Measurements from ENCODE around the gene TXNDC16.

DNA sequence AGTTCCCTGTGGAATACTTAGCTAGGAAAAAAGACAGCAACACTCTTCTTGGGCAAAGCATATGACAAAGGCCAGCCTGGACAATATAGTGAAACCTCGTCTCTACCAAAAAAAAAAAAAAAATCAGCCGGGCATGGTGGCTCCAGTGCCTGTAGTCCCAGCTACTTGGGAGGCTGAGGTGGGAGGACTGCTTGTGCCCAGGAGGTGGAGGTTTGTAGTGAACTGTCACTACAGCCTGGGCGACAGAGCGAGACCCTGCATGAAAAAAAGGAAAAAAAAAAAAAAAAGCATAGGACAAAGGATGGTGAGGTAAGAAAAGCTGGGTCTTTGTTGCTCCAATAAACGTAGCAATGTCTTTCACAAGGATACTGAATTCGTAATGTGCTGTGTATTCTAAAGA is 1.1 kb downstream of the TXNDC16 start:
- TF ChIP-seq, protein P1, sequence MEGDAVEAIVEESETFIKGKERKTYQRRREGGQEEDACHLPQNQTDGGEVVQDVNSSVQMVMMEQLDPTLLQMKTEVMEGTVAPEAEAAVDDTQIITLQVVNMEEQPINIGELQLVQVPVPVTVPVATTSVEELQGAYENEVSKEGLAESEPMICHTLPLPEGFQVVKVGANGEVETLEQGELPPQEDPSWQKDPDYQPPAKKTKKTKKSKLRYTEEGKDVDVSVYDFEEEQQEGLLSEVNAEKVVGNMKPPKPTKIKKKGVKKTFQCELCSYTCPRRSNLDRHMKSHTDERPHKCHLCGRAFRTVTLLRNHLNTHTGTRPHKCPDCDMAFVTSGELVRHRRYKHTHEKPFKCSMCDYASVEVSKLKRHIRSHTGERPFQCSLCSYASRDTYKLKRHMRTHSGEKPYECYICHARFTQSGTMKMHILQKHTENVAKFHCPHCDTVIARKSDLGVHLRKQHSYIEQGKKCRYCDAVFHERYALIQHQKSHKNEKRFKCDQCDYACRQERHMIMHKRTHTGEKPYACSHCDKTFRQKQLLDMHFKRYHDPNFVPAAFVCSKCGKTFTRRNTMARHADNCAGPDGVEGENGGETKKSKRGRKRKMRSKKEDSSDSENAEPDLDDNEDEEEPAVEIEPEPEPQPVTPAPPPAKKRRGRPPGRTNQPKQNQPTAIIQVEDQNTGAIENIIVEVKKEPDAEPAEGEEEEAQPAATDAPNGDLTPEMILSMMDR (IDR thresholded peaks at IDR 0.05; ENCODE audit: low read length): no peak
- no peak for TF ChIP-seq EZH2 (optimal IDR thresholded peaks at IDR 0.05; ENCODE audit: low read depth, low read length)
- no peak for TF ChIP-seq EZH2phosphoT487 (IDR thresholded peaks at IDR 0.05; ENCODE audit: low read length)
